Mesendoderm (in vitro differentiated cells): ENCODE results near the gene CHRM4. TPM values are rescaled to one million over a fixed set of nuclear protein-coding genes. Genes with fewer than 3 reads are reported as not detected.
A peak's percentile ranks its signal among the peaks of the same experiment; 100 is the strongest.

ENCODE experiments used
- DNase-seq: peaks from one replicate; pipeline ENCODE4 v3.0.0; 2013
- H2AK5ac ChIP-seq: 2 replicates; pipeline ENCODE4 v1.6.1; 2013; ENCODE audit warnings: low read length, inconsistent platforms
- H2BK120ac ChIP-seq: 2 replicates; pipeline ENCODE4 v1.6.1; 2013; ENCODE audit warnings: low read depth, mild to moderate bottlenecking, low read length, moderate library complexity, mixed read lengths
- H2BK15ac ChIP-seq: replicated peaks from 2 replicates; pipeline ENCODE4 v1.6.1; 2013; ENCODE audit warnings: low read depth, mild to moderate bottlenecking, moderate library complexity
- H2BK5ac ChIP-seq: 2 replicates; pipeline ENCODE4 v1.6.1; 2013; ENCODE audit warnings: low read length, inconsistent platforms
- H3K18ac ChIP-seq: 2 replicates; pipeline ENCODE4 v1.6.1; 2013; ENCODE audit warnings: mild to moderate bottlenecking, low read length, mixed read lengths
- H3K23ac ChIP-seq: one replicate; pipeline ENCODE4 v1.6.1; 2013; ENCODE audit warnings: low read length
- H3K27ac ChIP-seq: 2 replicates; pipeline ENCODE4 v1.5.1; 2013; ENCODE audit warnings: low read depth, mild to moderate bottlenecking, inconsistent platforms, low read length, moderate library complexity
- H3K27me3 ChIP-seq: 2 replicates; pipeline ENCODE4 v1.6.1; 2013; ENCODE audit warnings: low read length, control low read depth, mild to moderate bottlenecking, inconsistent platforms; ENCODE audit not compliant: insufficient read depth, poor library complexity
- H3K36me3 ChIP-seq: 2 replicates; pipeline ENCODE4 v1.6.1; 2013; ENCODE audit warnings: low read length, inconsistent platforms; ENCODE audit not compliant: control insufficient read depth, insufficient read depth
- H3K4ac ChIP-seq: one replicate; pipeline ENCODE4 v1.6.1; 2013; ENCODE audit warnings: low read depth, mild to moderate bottlenecking, low read length, moderate library complexity
- H3K4me1 ChIP-seq: 2 replicates; pipeline ENCODE4 v1.6.1; 2013; ENCODE audit warnings: low read depth, low read length, inconsistent platforms; ENCODE audit not compliant: control insufficient read depth
- H3K4me2 ChIP-seq: 2 replicates; pipeline ENCODE4 v1.6.1; 2013; ENCODE audit warnings: low read length
- H3K4me3 ChIP-seq: 2 replicates; pipeline ENCODE4 v1.5.1; 2013; ENCODE audit warnings: mild to moderate bottlenecking, low read length
- H3K56ac ChIP-seq: one replicate; pipeline ENCODE4 v1.6.1; 2013; ENCODE audit warnings: low read length
- H3K79me1 ChIP-seq: 2 replicates; pipeline ENCODE4 v1.6.1; 2013; ENCODE audit warnings: low read length, inconsistent platforms
- H3K79me2 ChIP-seq: 2 replicates; pipeline ENCODE4 v1.6.1; 2013; ENCODE audit warnings: mild to moderate bottlenecking, low read length; ENCODE audit not compliant: control insufficient read depth, insufficient read depth
- H3K9ac ChIP-seq: 2 replicates; pipeline ENCODE4 v1.6.1; 2013; ENCODE audit warnings: low read length, inconsistent platforms
- H4K5ac ChIP-seq: one replicate; pipeline ENCODE4 v1.6.1; 2013; ENCODE audit warnings: low read length
- H4K8ac ChIP-seq: one replicate; pipeline ENCODE4 v1.6.1; 2013; ENCODE audit warnings: low read depth, mild to moderate bottlenecking, control low read depth, low read length, moderate library complexity
- WGBS: extraction: QIAGEN DNeasy Blood & Tissue Kit; methylation state at CpG from one replicate; pipeline ENCODE4 v1.1.7; 2013; ENCODE audit warnings: low lambda C conversion rate, missing lambda C conversion rate; ENCODE audit not compliant: insufficient coverage; ENCODE audit errors: extremely low coverage; 5-methylcytosine and 5-hydroxymethylcytosine counted together
- polyA plus RNA-seq, 2 experiments: library from polyadenylated mRNA; stranded (reverse); fragments of 200-250 nt; gene quantifications; one replicate each; pipeline ENCODE4 v1.2.3, GENCODE V29; 2013

Gene CHRM4
- polyA plus RNA-seq (2013, experiment 1 of 2): 0.14 TPM
- polyA plus RNA-seq (2013, experiment 2 of 2): 0.15 TPM

GRCh38 chr11:46391578-46392420, at the start of gene CHRM4:
Gene CHRM4 (minus strand): TSS chr11:46391776. CDS start chr11:46386557, 5,219 bp downstream.
- H4K8ac ChIP-seq: no peak within 1 kb of the TSS
- H3K4ac ChIP-seq: no peak within 1 kb of the TSS
- H3K18ac ChIP-seq: no peak within 1 kb of the TSS
- DNase-seq: peak; percentile 52
- H2BK15ac ChIP-seq: no peak within 1 kb of the TSS
- no peak within 1 kb of the TSS for H3K23ac ChIP-seq
- H2BK120ac ChIP-seq: no peak within 1 kb of the TSS
- peak within 1 kb of the TSS; percentile 71 for H3K4me2 ChIP-seq
- H2BK5ac ChIP-seq: no peak within 1 kb of the TSS
- H2AK5ac ChIP-seq: no peak within 1 kb of the TSS
- H3K27ac ChIP-seq: no peak within 1 kb of the TSS
- H3K27me3 ChIP-seq: peaks cover 16% of the 10 kb centered on the region
- H4K5ac ChIP-seq: no peak within 1 kb of the TSS
- H3K79me2 ChIP-seq: no peaks in the 10 kb centered on the region
- H3K4me1 ChIP-seq: peaks cover 6% of the 10 kb centered on the region
- H3K36me3 ChIP-seq: no peaks in the 10 kb centered on the region
- H3K56ac ChIP-seq: peak within 1 kb of the TSS; percentile 42
- WGBS: no CpG with 5 or more reads among the region's 123 CpGs
- H3K9ac ChIP-seq: no peak within 1 kb of the TSS
- H3K4me3 ChIP-seq: no peak within 1 kb of the TSS
- no peaks in the 10 kb centered on the region for H3K79me1 ChIP-seq

- Histone ChIP-seq H4K5ac (no peak overlapping the region), H3K9ac (no peak overlapping the region), H3K79me1 (no peaks in the 10 kb centered on the region), H3K4me3 (no peak overlapping the region), H3K23ac (no peak overlapping the region), H3K4me1 (peaks cover 7% of the 10 kb centered on the region), H3K56ac (no peak overlapping the region), H3K27me3 (no peaks in the 10 kb centered on the region), H3K4me2 (no peak overlapping the region), H3K36me3 (peaks cover 2% of the 10 kb centered on the region), H2AK5ac (no peak overlapping the region), H2BK15ac (no peak overlapping the region), H2BK5ac (no peak overlapping the region), H3K27ac (peak overlapping the region; percentile 75), H2BK120ac (no peak overlapping the region), H4K8ac (no peak overlapping the region), H3K79me2 (no peaks in the 10 kb centered on the region), H3K4ac (no peak overlapping the region), H3K18ac (no peak overlapping the region)
- no CpG with 5 or more reads among the region's 4 CpGs for WGBS
- DNase-seq: peak; percentile 63
Observed at GRCh38 chr11:46438211-46438610, 46.6 kb upstream of the CHRM4 start.

- Histone ChIP-seq H3K4me2 (no peak overlapping the region), H2BK15ac (no peak overlapping the region), H3K79me2 (no peaks in the 10 kb centered on the region), H4K8ac (no peak overlapping the region), H3K18ac (no peak overlapping the region), H3K27ac (no peak overlapping the region), H4K5ac (no peak overlapping the region), H3K27me3 (no peaks in the 10 kb centered on the region), H3K4me3 (no peak overlapping the region), H3K56ac (no peak overlapping the region), H2BK120ac (no peak overlapping the region), H3K4ac (no peak overlapping the region), H3K79me1 (no peaks in the 10 kb centered on the region), H2AK5ac (no peak overlapping the region), H3K36me3 (peaks cover 2% of the 10 kb centered on the region), H3K23ac (no peak overlapping the region), H3K9ac (no peak overlapping the region), H3K4me1 (peaks cover 7% of the 10 kb centered on the region), H2BK5ac (no peak overlapping the region)
- WGBS: no CpG with 5 or more reads among the region's 6 CpGs
- DNase-seq: no peak
Observed at GRCh38 chr11:46437122-46437689, 45.6 kb upstream of the CHRM4 start.

DNA sequence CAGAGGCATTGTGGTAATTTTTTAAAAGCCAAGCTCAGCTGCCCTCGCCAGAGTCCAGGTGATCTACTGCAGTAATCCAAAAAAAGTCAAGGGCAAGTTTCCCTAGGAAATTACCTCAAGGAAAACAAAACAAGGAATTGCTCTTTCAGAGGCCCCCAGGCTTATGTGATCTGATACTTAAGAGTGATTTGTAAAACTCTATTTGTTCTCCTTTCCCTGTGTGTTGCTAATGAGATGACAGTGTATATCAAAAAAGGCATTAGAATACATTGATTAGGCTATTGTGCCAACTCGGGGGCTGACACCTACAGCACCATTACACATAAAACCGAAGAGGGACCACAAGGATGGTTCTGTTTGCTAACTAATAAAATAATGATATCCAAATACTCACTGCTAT, 44.5 kb upstream of the CHRM4 start:
- no peaks in the 10 kb centered on the region for H3K79me2 ChIP-seq
- no peak overlapping the region for H4K8ac ChIP-seq
- H2AK5ac ChIP-seq: no peak overlapping the region
- H3K36me3 ChIP-seq: peaks cover 2% of the 10 kb centered on the region
- H3K79me1 ChIP-seq: no peaks in the 10 kb centered on the region
- H3K23ac ChIP-seq: no peak overlapping the region
- no peak overlapping the region for H3K4ac ChIP-seq
- H4K5ac ChIP-seq: no peak overlapping the region
- DNase-seq: no peak
- no peak overlapping the region for H2BK5ac ChIP-seq
- H3K4me1 ChIP-seq: peaks cover 7% of the 10 kb centered on the region
- no peak overlapping the region for H3K18ac ChIP-seq
- H3K4me3 ChIP-seq: no peak overlapping the region
- H3K9ac ChIP-seq: no peak overlapping the region
- H2BK15ac ChIP-seq: no peak overlapping the region
- no peak overlapping the region for H3K56ac ChIP-seq
- no peak overlapping the region for H3K27ac ChIP-seq
- no peak overlapping the region for H2BK120ac ChIP-seq
- no CpG with 5 or more reads among the region's 3 CpGs for WGBS
- H3K27me3 ChIP-seq: no peaks in the 10 kb centered on the region
- H3K4me2 ChIP-seq: no peak overlapping the region

DNA sequence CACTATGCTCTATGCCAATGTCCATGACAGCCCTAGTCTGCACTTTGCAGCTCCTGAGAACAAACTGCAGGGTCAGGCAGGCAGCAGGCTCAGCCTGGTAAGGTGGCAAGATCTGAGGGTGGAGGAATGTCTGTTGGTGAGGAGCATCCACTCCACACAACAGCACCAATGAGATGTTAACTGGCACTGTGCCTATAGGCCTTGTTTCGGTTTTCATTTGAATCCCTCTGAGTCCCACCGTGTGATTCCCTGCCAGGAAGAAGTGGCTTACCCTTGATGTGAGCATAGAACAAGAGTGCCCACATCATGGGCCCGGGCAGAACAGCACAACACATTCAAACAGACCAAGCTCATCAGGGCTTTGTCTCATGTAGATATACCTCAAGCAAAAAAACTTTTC, 44.1 kb upstream of the CHRM4 start:
- H3K9ac ChIP-seq: no peak overlapping the region
- no peak overlapping the region for H2BK5ac ChIP-seq
- no peak overlapping the region for H4K8ac ChIP-seq
- no peak overlapping the region for H4K5ac ChIP-seq
- DNase-seq: no peak
- H3K4me3 ChIP-seq: no peak overlapping the region
- H2BK15ac ChIP-seq: no peak overlapping the region
- no peak overlapping the region for H3K4me2 ChIP-seq
- no peaks in the 10 kb centered on the region for H3K79me1 ChIP-seq
- peaks cover 2% of the 10 kb centered on the region for H3K36me3 ChIP-seq
- H2AK5ac ChIP-seq: no peak overlapping the region
- no peak overlapping the region for H3K23ac ChIP-seq
- no peaks in the 10 kb centered on the region for H3K79me2 ChIP-seq
- H2BK120ac ChIP-seq: no peak overlapping the region
- no peak overlapping the region for H3K18ac ChIP-seq
- no CpG with 5 or more reads among the region's 3 CpGs for WGBS
- no peak overlapping the region for H3K4ac ChIP-seq
- no peak overlapping the region for H3K56ac ChIP-seq
- H3K27me3 ChIP-seq: no peaks in the 10 kb centered on the region
- H3K27ac ChIP-seq: peak overlapping the region; percentile 7
- peaks cover 7% of the 10 kb centered on the region for H3K4me1 ChIP-seq
